ENCODE data around the gene RPRD2. TPM values are rescaled to one million over a fixed set of nuclear protein-coding genes. Genes with fewer than 3 reads are reported as not detected.

The RPRD2 gene
- polyA plus RNA-seq, 1 donor from 2014 or later: 8.6 TPM

- Histone ChIP-seq H3K9me3 (ENCODE audit: low read length) (no peaks in the 10 kb centered on the region), H3K79me2 (replicated peaks; ENCODE audit: insufficient read depth, low read length) (peaks cover 44% of the 10 kb centered on the region), H3K27me3 (ENCODE audit: insufficient read depth, low read depth, low read length) (no peaks in the 10 kb centered on the region), H4K20me1 (ENCODE audit: insufficient read depth) (no peaks in the 10 kb centered on the region), H3K27ac (ENCODE audit: low read length) (no peak overlapping the region), H3K4me3 (ENCODE audit: low read length) (no peak overlapping the region), H3K9me2 (ENCODE audit: insufficient read depth, low read length) (no peaks in the 10 kb centered on the region), H2AFZ (ENCODE audit: low read depth, low read length) (no peak overlapping the region), H3K4me2 (ENCODE audit: low read length) (no peak overlapping the region), H3F3A (ENCODE audit: insufficient read depth, low read length, poor library complexity, severe bottlenecking) (no peaks in the 10 kb centered on the region), H3K36me3 (ENCODE audit: insufficient read depth, low read length) (no peaks in the 10 kb centered on the region), H3K9ac (ENCODE audit: low read length) (no peak overlapping the region)
- TF ChIP-seq POLR2AphosphoS5 (IDR thresholded peaks at IDR 0.05) (no peak), EP300 (conservative IDR thresholded peaks at IDR 0.05; ENCODE audit: poor library complexity, severe bottlenecking) (no peak), RAD21 (conservative IDR thresholded peaks at IDR 0.05) (no peak), EZH2 (IDR thresholded peaks at IDR 0.05; ENCODE audit: borderline replicate concordance, insufficient read depth, low read length, poor library complexity, severe bottlenecking) (no peak), TAF1 (IDR thresholded peaks at IDR 0.05; ENCODE audit: low read depth) (no peak), MXI1 (conservative IDR thresholded peaks at IDR 0.05; ENCODE audit: poor library complexity, severe bottlenecking) (no peak)
Measured at GRCh38 chr1:150410582-150411101, 46.7 kb downstream of the RPRD2 start.

- H3K27me3 ChIP-seq (ENCODE audit: insufficient read depth, low read depth, low read length): no peaks in the 10 kb centered on the region
- no peaks in the 10 kb centered on the region for H4K20me1 ChIP-seq (ENCODE audit: insufficient read depth)
- no peaks in the 10 kb centered on the region for H3F3A ChIP-seq (ENCODE audit: insufficient read depth, low read length, poor library complexity, severe bottlenecking)
- no peak overlapping the region for H2AFZ ChIP-seq (ENCODE audit: low read depth, low read length)
- H3K4me2 ChIP-seq (ENCODE audit: low read length): no peak overlapping the region
- peaks cover 23% of the 10 kb centered on the region for H3K79me2 ChIP-seq (replicated peaks; ENCODE audit: insufficient read depth, low read length)
- H3K9ac ChIP-seq (ENCODE audit: low read length): no peak overlapping the region
- H3K27ac ChIP-seq (ENCODE audit: low read length): no peak overlapping the region
- H3K36me3 ChIP-seq (ENCODE audit: insufficient read depth, low read length): no peaks in the 10 kb centered on the region
- TF ChIP-seq, protein P1, sequence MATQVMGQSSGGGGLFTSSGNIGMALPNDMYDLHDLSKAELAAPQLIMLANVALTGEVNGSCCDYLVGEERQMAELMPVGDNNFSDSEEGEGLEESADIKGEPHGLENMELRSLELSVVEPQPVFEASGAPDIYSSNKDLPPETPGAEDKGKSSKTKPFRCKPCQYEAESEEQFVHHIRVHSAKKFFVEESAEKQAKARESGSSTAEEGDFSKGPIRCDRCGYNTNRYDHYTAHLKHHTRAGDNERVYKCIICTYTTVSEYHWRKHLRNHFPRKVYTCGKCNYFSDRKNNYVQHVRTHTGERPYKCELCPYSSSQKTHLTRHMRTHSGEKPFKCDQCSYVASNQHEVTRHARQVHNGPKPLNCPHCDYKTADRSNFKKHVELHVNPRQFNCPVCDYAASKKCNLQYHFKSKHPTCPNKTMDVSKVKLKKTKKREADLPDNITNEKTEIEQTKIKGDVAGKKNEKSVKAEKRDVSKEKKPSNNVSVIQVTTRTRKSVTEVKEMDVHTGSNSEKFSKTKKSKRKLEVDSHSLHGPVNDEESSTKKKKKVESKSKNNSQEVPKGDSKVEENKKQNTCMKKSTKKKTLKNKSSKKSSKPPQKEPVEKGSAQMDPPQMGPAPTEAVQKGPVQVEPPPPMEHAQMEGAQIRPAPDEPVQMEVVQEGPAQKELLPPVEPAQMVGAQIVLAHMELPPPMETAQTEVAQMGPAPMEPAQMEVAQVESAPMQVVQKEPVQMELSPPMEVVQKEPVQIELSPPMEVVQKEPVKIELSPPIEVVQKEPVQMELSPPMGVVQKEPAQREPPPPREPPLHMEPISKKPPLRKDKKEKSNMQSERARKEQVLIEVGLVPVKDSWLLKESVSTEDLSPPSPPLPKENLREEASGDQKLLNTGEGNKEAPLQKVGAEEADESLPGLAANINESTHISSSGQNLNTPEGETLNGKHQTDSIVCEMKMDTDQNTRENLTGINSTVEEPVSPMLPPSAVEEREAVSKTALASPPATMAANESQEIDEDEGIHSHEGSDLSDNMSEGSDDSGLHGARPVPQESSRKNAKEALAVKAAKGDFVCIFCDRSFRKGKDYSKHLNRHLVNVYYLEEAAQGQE (IDR thresholded peaks at IDR 0.05; ENCODE audit: borderline replicate concordance): no peak
- no peak for TF ChIP-seq EZH2 (IDR thresholded peaks at IDR 0.05; ENCODE audit: borderline replicate concordance, insufficient read depth, low read length, poor library complexity, severe bottlenecking)
- TF ChIP-seq RAD21 (conservative IDR thresholded peaks at IDR 0.05): no peak
- no peak for TF ChIP-seq POLR2AphosphoS5 (IDR thresholded peaks at IDR 0.05)
- no peak for TF ChIP-seq EP300 (conservative IDR thresholded peaks at IDR 0.05; ENCODE audit: poor library complexity, severe bottlenecking)
- no peak for TF ChIP-seq SMC3 (conservative IDR thresholded peaks at IDR 0.05; ENCODE audit: poor library complexity)
- H3K9me3 ChIP-seq (ENCODE audit: low read length): no peaks in the 10 kb centered on the region
- H3K4me3 ChIP-seq (ENCODE audit: low read length): no peak overlapping the region
- H3K9me2 ChIP-seq (ENCODE audit: insufficient read depth, low read length): no peaks in the 10 kb centered on the region
Measured at GRCh38 chr1:150414592-150414991, 50.6 kb downstream of the RPRD2 start.

GRCh38 chr1:150415800-150416199 lies 51.9 kb downstream of the RPRD2 start:
- Histone ChIP-seq H3K79me2 (replicated peaks; ENCODE audit: insufficient read depth, low read length) (peaks cover 19% of the 10 kb centered on the region), H4K20me1 (ENCODE audit: insufficient read depth) (no peaks in the 10 kb centered on the region), H3K9ac (ENCODE audit: low read length) (no peak overlapping the region), H3K27me3 (ENCODE audit: insufficient read depth, low read depth, low read length) (no peaks in the 10 kb centered on the region), H3K36me3 (ENCODE audit: insufficient read depth, low read length) (no peaks in the 10 kb centered on the region), H3K9me2 (ENCODE audit: insufficient read depth, low read length) (no peaks in the 10 kb centered on the region), H2AFZ (ENCODE audit: low read depth, low read length) (no peak overlapping the region), H3F3A (ENCODE audit: insufficient read depth, low read length, poor library complexity, severe bottlenecking) (no peaks in the 10 kb centered on the region), H3K27ac (ENCODE audit: low read length) (no peak overlapping the region), H3K4me2 (ENCODE audit: low read length) (no peak overlapping the region), H3K4me3 (ENCODE audit: low read length) (no peak overlapping the region), H3K9me3 (ENCODE audit: low read length) (no peaks in the 10 kb centered on the region)
- TF ChIP-seq SMC3 (conservative IDR thresholded peaks at IDR 0.05; ENCODE audit: poor library complexity) (no peak), EZH2 (IDR thresholded peaks at IDR 0.05; ENCODE audit: borderline replicate concordance, insufficient read depth, low read length, poor library complexity, severe bottlenecking) (no peak), TAF1 (IDR thresholded peaks at IDR 0.05; ENCODE audit: low read depth) (no peak), MXI1 (conservative IDR thresholded peaks at IDR 0.05; ENCODE audit: poor library complexity, severe bottlenecking) (no peak)
